SK-N-MC (cell line): ENCODE results near the gene COL27A1.

Experiments
- EZH2 ChIP-seq: fragments of 200-600 bp; sonication (generic); IDR thresholded peaks from one replicate; pipeline ENCODE4 v1.6.1; 2017; ENCODE audit warnings: antibody characterized with exemption
- FOXP2 ChIP-seq: optimal IDR thresholded peaks from 2 replicates; pipeline ENCODE3; 2011; ENCODE audit warnings: mild to moderate bottlenecking, moderate library complexity; ENCODE audit not compliant: insufficient read depth; ENCODE audit errors: extremely low read length, control extremely low read depth
- POLR2AphosphoS5 ChIP-seq: IDR thresholded peaks from 2 replicates; pipeline ENCODE4 v1.6.1; 2012; ENCODE audit warnings: mild to moderate bottlenecking, low read depth, low read length, borderline replicate concordance

GRCh38 chr9:114184866-114185265, 29.5 kb downstream of the COL27A1 start:
- no peak for TF ChIP-seq POLR2AphosphoS5
- no peak for TF ChIP-seq EZH2
- TF ChIP-seq FOXP2, result no peak
